ENCODE results near the gene TTC24. TPM values are rescaled to one million over a fixed set of nuclear protein-coding genes. Genes with fewer than 3 reads are reported as not detected.
"Not testable (repeated sequence)": the region's sequence is repeated elsewhere in the genome, so short reads cannot be mapped to it uniquely, and the experiment has no call there.

The TTC24 gene
- total RNA-seq, 1 donor from 2014 or later: 19.6 TPM

DNA sequence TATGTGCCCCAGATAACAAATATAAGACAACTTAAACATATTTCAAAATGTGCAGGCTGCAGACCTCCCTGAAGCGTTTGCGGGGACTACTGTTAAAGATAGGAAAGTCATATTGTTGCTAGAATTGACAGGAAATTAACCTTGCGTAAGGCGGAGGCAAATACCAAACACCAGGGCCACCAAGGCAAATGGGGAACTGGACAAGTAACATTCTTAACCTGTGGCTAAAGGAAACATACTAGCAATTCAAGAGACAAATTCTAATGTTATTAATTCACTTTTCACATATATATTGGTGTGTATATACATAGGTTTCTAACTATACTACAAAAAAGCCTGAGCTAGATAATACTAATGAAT, 46.5 kb downstream of the TTC24 start:
- peaks cover 12% of the 10 kb centered on the region for H3K4me1 Mint-ChIP-seq
- H3K27ac Mint-ChIP-seq: no peak overlapping the region
- DNase-seq (no peak), ATAC-seq (ENCODE audit: low read depth) (no peak)
- peaks cover 34% of the 10 kb centered on the region for H3K27me3 Mint-ChIP-seq
- no peaks in the 10 kb centered on the region for H3K36me3 Mint-ChIP-seq (ENCODE audit: low read depth)
- TF ChIP-seq, protein P1, sequence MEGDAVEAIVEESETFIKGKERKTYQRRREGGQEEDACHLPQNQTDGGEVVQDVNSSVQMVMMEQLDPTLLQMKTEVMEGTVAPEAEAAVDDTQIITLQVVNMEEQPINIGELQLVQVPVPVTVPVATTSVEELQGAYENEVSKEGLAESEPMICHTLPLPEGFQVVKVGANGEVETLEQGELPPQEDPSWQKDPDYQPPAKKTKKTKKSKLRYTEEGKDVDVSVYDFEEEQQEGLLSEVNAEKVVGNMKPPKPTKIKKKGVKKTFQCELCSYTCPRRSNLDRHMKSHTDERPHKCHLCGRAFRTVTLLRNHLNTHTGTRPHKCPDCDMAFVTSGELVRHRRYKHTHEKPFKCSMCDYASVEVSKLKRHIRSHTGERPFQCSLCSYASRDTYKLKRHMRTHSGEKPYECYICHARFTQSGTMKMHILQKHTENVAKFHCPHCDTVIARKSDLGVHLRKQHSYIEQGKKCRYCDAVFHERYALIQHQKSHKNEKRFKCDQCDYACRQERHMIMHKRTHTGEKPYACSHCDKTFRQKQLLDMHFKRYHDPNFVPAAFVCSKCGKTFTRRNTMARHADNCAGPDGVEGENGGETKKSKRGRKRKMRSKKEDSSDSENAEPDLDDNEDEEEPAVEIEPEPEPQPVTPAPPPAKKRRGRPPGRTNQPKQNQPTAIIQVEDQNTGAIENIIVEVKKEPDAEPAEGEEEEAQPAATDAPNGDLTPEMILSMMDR (IDR thresholded peaks at IDR 0.05): no peak
- ChIA-PET POLR2A (interaction anchor here (1.0 to 1.2 kb wide), 2 partner anchors 31 to 52 kb away, joined by 3 read pairs; no protein-coding TSS in a partner anchor), CTCF (interaction anchor here (1.2 to 5.4 kb wide), 13 partner anchors 9 to 302 kb away, joined by 3 to 63 read pairs (median 5); partner anchors contain the start of genes NAXE and NES)
- peak overlapping the region; percentile 74 for H3K4me3 Mint-ChIP-seq
- no peaks in the 10 kb centered on the region for H3K9me3 Mint-ChIP-seq
- intact Hi-C loops (cut with micrococcal nuclease): loop anchor here (1.0 to 2.0 kb wide), 3 partner anchors 17 to 99 kb away; partner anchors contain the start of gene BCAN

DNA sequence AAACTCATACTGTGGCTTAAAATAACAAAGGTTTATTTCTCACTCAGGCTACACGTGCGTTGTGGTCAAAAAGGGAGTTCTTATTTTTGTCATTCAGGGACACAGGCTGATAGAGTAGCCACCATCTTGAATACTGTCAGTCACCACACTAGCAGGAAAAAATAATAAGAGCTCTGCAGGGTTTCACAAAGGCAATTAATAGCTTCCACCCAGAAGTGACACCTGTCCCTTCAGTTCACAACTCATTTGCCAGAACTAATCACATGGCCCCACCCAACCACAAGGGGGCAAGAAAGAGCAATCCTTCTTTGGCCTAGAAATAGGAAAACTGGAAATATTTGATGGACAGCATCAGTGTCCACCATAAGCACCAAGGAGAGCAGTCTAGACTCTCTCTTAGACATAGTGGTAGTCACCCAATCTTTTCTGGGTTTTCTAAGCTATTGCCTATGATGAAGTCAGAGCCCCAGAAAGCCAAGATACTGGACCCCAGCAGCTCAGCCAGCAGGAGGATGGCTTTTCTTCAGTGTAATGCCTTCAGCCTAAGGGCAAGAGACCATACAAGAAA, 47.9 kb downstream of the TTC24 start:
- H3K27me3 Mint-ChIP-seq: peaks cover 39% of the 10 kb centered on the region
- POLR2A ChIA-PET: interaction anchor here (0.8 kb wide), 1 partner anchor 39 kb away, joined by 3 read pairs; no protein-coding TSS in a partner anchor
- intact Hi-C loops (cut with micrococcal nuclease): loop anchor here (1.0 to 2.0 kb wide), 2 partner anchors 15 to 30 kb away; partner anchors contain the start of gene BCAN
- DNase-seq (no peak), ATAC-seq (ENCODE audit: low read depth) (peak; percentile 32)
- H3K4me1 Mint-ChIP-seq: peaks cover 12% of the 10 kb centered on the region
- no peak overlapping the region for H3K4me3 Mint-ChIP-seq
- H3K9me3 Mint-ChIP-seq: no peaks in the 10 kb centered on the region
- H3K27ac Mint-ChIP-seq: peak overlapping the region; percentile 30
- TF ChIP-seq, protein P1 (IDR thresholded peaks at IDR 0.05): no peak
- CTCF ChIA-PET: interaction anchor here (0.7 to 5.4 kb wide), 28 partner anchors 13 to 300 kb away, joined by 3 to 63 read pairs (median 4); partner anchors contain the start of genes BCAN, GPATCH4, NAXE and NES
- H3K36me3 Mint-ChIP-seq (ENCODE audit: low read depth): no peaks in the 10 kb centered on the region

DNA sequence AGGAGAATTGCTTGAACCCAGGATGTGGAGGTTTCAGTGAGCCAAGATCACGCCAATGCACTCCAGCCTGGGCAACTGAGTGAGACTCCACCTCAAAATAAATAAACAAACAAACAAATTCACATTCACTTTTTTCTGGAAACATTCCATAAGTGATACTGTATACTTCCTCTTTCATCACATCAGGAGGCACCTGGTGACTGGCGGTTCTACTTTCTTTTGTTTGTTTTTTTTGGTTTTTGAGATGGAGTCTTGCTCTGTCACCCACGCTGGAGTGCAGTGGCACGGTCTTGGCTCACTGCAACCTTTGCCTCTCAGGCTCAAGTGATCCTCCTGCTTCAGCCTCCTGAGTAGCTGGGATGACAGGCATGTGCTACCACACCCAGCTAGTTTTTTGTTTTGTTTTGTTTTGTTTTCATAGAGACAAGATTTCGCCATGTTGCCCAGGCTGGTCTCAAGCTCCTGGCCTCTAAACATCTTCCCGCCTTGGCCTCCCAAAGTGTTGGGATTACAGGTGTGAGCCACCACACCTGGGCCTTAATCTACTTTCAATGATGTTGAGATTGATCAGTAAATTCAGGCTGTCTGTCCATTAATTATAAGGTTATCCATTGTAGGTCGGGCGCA, 50.4 kb downstream of the TTC24 start:
- Mint-ChIP-seq H3K4me3 (no peak overlapping the region), H3K9me3 (no peaks in the 10 kb centered on the region), H3K4me1 (peaks cover 9% of the 10 kb centered on the region), H3K36me3 (ENCODE audit: low read depth) (no peaks in the 10 kb centered on the region), H3K27ac (no peak overlapping the region), H3K27me3 (peaks cover 49% of the 10 kb centered on the region)
- TF ChIP-seq, protein P1 (IDR thresholded peaks at IDR 0.05): no peak
- ChIA-PET CTCF (interaction anchor here (0.7 kb wide), 1 partner anchor 92 kb away, joined by 3 read pairs; no protein-coding TSS in a partner anchor), POLR2A (no interaction called here)
- intact Hi-C loops (cut with micrococcal nuclease): no loop called here
- ATAC-seq (ENCODE audit: low read depth) (no peak), DNase-seq (no peak)

DNA sequence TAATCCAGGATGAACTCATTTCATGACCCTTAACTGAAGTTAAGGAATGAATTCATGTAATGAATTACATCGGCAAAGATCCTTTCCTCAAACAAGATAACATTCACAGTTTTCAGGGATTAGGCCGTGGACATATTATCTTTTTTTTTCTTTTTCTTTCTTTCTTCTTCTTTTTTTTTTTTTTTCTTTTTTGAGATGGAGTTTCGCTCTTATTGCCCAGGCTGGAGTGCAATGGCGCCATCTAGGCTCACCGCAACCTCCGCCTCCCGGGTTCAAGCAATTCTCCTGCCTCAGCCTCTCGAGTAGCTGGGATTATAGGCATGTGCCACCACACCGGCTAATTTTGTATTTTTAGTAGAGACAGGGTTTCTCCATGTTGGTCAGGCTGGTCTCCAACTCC, 51.6 kb downstream of the TTC24 start:
- H3K36me3 Mint-ChIP-seq (ENCODE audit: low read depth); ATAC-seq (ENCODE audit: low read depth); POLR2A ChIA-PET; H3K4me1 Mint-ChIP-seq; H3K27ac Mint-ChIP-seq; H3K4me3 Mint-ChIP-seq; intact Hi-C loops (cut with micrococcal nuclease); CTCF ChIA-PET; DNase-seq; H3K9me3 Mint-ChIP-seq: not testable (repeated sequence)
- H3K27me3 Mint-ChIP-seq: peaks cover 44% of the 10 kb centered on the region

DNA sequence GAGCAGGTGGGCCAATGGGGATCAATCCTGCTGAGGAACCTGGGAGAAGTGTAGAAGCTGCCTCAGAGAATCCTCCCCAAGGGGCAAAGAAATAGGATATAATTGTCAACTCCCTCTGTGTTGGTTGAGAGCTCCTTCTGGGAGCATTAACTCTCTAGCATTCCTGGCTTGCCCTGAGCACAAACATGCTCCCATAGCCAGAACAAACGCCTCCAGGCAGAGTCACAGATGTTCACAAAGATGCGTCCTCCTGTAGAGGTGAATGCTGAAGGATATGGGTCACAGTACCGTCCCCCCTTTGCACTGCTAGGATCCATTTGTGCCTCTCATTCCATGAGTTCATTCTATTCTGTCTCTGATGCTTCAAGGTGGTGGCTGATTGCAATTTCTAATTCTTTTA, 52.8 kb downstream of the TTC24 start:
- Mint-ChIP-seq H3K9me3 (no peaks in the 10 kb centered on the region), H3K27me3 (peaks cover 45% of the 10 kb centered on the region), H3K27ac (no peak overlapping the region), H3K36me3 (ENCODE audit: low read depth) (no peaks in the 10 kb centered on the region), H3K4me3 (no peak overlapping the region), H3K4me1 (peaks cover under 1% of the 10 kb centered on the region)
- ChIA-PET CTCF (interaction anchor here (1.2 kb wide), 1 partner anchor 19 kb away, joined by 3 read pairs; no protein-coding TSS in a partner anchor), POLR2A (interaction anchor here (0.6 kb wide), 1 partner anchor 15 kb away, joined by 4 read pairs; no protein-coding TSS in a partner anchor)
- TF ChIP-seq, protein P1 (IDR thresholded peaks at IDR 0.05): no peak
- intact Hi-C loops (cut with micrococcal nuclease): no loop called here
- no peak for DNase-seq
- no peak for ATAC-seq (ENCODE audit: low read depth)

Other genes starting within 250 kb of the TTC24 start
- gene CCT3, start 241.4 kb upstream of the TTC24 start, total RNA-seq: 255 and 260 TPM in 2 replicates
- gene TSACC, start 241.2 kb upstream of the TTC24 start, total RNA-seq: 0.44 TPM in 1 of 2 replicates, not detected in the other
- not detected in 2 replicates for gene RHBG, start 210.5 kb upstream of the TTC24 start, total RNA-seq
- 101 and 114 TPM in 2 replicates for gene MEF2D, start 78.9 kb upstream of the TTC24 start, total RNA-seq
- gene IQGAP3, start 7.2 kb upstream of the TTC24 start, total RNA-seq: 0.22 and 0.29 TPM in 2 replicates
- gene NAXE, start 12.1 kb downstream of the TTC24 start, total RNA-seq: 75.6 and 84.5 TPM in 2 replicates
- 64.6 and 71.8 TPM in 2 replicates for gene GPATCH4, start 21.8 kb downstream of the TTC24 start, total RNA-seq
- not detected in 2 replicates for gene HAPLN2, start 39.7 kb downstream of the TTC24 start, total RNA-seq
- 0.27 and 0.51 TPM in 2 replicates for gene BCAN, start 62.4 kb downstream of the TTC24 start, total RNA-seq
- gene NES, start 97.7 kb downstream of the TTC24 start, total RNA-seq: not detected in 2 replicates
- gene CRABP2, start 125.9 kb downstream of the TTC24 start, total RNA-seq: 0.55 and 0.66 TPM in 2 replicates
- gene METTL25B, start 148.7 kb downstream of the TTC24 start, total RNA-seq: 54.5 and 56.7 TPM in 2 replicates
- 50.8 and 53.0 TPM in 2 replicates for gene ISG20L2, start 149.0 kb downstream of the TTC24 start, total RNA-seq
- gene MRPL24, start 161.4 kb downstream of the TTC24 start, total RNA-seq: 65.8 and 83.7 TPM in 2 replicates
- 107 and 113 TPM in 2 replicates for gene HDGF, start 172.0 kb downstream of the TTC24 start, total RNA-seq
- 80.4 and 81.4 TPM in 2 replicates for gene PRCC, start 187.8 kb downstream of the TTC24 start, total RNA-seq
- gene SH2D2A, start 237.1 kb downstream of the TTC24 start, total RNA-seq: 1.7 and 2.3 TPM in 2 replicates

Data from activated B cell treated with CpG ODN at 0.5 μM for 24 hours (primary cell).